BJ (cell line): ENCODE results near the gene NOC2L. TPM values are rescaled to one million over a fixed set of nuclear protein-coding genes. Genes with fewer than 3 reads are reported as not detected.

Experiments
- CTCF ChIA-PET: fragments of 350-600 bp; formaldehyde crosslinking; extraction: SDS; loops from one replicate; lab custom pipeline; 2021; ENCODE audit warnings: antibody characterized with exemption, inconsistent platforms; lab: Yijun Ruan, JAX
- POLR2A ChIA-PET: fragments of 300-600 bp; sonication (Branson Sonifier 250); formaldehyde crosslinking; extraction: SDS; loops from one replicate; lab custom pipeline; 2021; ENCODE audit warnings: antibody characterized with exemption; lab: Charles Lee
- DNase-seq: peaks from one replicate; pipeline ENCODE4 v3.0.0-alpha.2; 2011; ENCODE audit warnings: low read depth
- H3K27me3 ChIP-seq: 2 replicates; pipeline ENCODE4 v1.6.0; 2011; ENCODE audit warnings: low read length; ENCODE audit not compliant: control insufficient read depth, insufficient read depth
- H3K36me3 ChIP-seq: 2 replicates; pipeline ENCODE4 v1.5.1; 2011; ENCODE audit warnings: low read length; ENCODE audit not compliant: control insufficient read depth, insufficient read depth
- H3K4me3 ChIP-seq: 2 replicates; pipeline ENCODE4 v1.5.1; 2011; ENCODE audit warnings: low read depth, mild to moderate bottlenecking, control low read depth, low read length
- polyA plus RNA-seq: library from polyadenylated mRNA; depleted of rRNA; stranded (reverse); fragments of >200 nt; gene quantifications from 2 replicates; pipeline ENCODE4 v1.2.3, GENCODE V29; 2011
- TF ChIP-seq, protein P1 (sequence below): IDR thresholded peaks from 2 replicates; pipeline ENCODE4 v1.5.1; 2011; ENCODE audit warnings: low read depth, mild to moderate bottlenecking, control low read depth, inconsistent platforms, low read length, moderate library complexity; ENCODE audit not compliant: insufficient read depth

Gene NOC2L
- polyA plus RNA-seq, 1 experiment: 49.7 TPM

- Histone ChIP-seq H3K4me3 (no peak overlapping the region), H3K36me3 (no peaks in the 10 kb centered on the region), H3K27me3 (no peaks in the 10 kb centered on the region)
- POLR2A ChIA-PET: no interaction called here
- no peak for DNase-seq
- CTCF ChIA-PET: interaction anchor here (0.6 to 3.2 kb wide), 3 partner anchors 37 to 89 kb away, joined by 3 to 14 read pairs (median 4); no protein-coding TSS in a partner anchor
- TF ChIP-seq, protein P1, sequence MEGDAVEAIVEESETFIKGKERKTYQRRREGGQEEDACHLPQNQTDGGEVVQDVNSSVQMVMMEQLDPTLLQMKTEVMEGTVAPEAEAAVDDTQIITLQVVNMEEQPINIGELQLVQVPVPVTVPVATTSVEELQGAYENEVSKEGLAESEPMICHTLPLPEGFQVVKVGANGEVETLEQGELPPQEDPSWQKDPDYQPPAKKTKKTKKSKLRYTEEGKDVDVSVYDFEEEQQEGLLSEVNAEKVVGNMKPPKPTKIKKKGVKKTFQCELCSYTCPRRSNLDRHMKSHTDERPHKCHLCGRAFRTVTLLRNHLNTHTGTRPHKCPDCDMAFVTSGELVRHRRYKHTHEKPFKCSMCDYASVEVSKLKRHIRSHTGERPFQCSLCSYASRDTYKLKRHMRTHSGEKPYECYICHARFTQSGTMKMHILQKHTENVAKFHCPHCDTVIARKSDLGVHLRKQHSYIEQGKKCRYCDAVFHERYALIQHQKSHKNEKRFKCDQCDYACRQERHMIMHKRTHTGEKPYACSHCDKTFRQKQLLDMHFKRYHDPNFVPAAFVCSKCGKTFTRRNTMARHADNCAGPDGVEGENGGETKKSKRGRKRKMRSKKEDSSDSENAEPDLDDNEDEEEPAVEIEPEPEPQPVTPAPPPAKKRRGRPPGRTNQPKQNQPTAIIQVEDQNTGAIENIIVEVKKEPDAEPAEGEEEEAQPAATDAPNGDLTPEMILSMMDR: no peak
Measured at GRCh38 chr1:974293-974640, 15.2 kb upstream of the NOC2L start.

GRCh38 chr1:973459-974292 lies 14.6 kb upstream of the NOC2L start:
- Histone ChIP-seq H3K27me3 (no peaks in the 10 kb centered on the region), H3K36me3 (no peaks in the 10 kb centered on the region), H3K4me3 (no peak overlapping the region)
- POLR2A ChIA-PET: no interaction called here
- CTCF ChIA-PET: interaction anchor here (0.8 to 3.2 kb wide), 2 partner anchors 70 to 90 kb away, joined by 4 to 14 read pairs; no protein-coding TSS in a partner anchor
- TF ChIP-seq, protein P1: no peak
- DNase-seq: no peak

DNA sequence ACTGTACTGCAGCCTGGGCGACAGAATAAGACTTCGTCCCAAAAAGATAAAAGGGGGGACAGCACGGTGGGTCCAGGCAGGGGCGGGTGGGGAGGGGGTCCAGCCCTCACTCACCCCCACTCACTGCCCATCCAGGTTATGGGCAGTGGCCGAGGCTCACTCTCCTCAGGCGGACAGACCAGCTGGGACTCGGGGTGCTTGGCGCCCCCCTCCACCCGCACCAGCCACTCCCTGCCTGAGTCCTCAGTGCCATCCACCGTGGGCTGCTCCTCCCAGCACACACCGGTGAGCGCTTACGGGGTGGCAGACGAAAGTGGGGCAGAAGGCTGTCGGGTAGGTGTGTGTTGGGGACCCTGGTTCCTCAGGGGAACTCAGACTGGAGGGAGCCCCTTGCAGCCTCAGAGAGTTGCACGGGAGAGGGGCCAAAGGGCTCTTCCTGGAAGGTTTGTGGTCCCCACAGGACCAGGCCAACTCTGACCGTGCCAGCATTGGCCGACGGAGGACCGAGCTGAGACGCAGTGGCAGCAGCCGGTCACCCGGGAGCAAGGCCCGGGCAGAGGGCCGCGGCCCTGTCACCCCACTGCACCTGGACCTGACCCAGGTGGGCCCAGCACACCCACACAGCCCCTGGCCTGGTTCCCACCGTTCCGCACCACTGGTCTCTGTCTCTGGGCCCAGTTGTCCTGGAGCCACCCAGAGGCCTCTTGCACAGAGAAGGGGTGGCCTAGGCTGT lies 13.8 kb upstream of the NOC2L start:
- Histone ChIP-seq H3K27me3 (no peaks in the 10 kb centered on the region), H3K4me3 (no peak overlapping the region), H3K36me3 (no peaks in the 10 kb centered on the region)
- TF ChIP-seq, protein P1: no peak
- ChIA-PET CTCF (interaction anchor here (0.8 to 1.5 kb wide), 2 partner anchors 11 to 68 kb away, joined by 3 to 8 read pairs; no protein-coding TSS in a partner anchor), POLR2A (no interaction called here)
- no peak for DNase-seq

GRCh38 chr1:971751-972506 lies 12.9 kb upstream of the NOC2L start:
- TF ChIP-seq, protein P1: no peak

More at GRCh38 chr1:971751-972506, 12.9 kb upstream of the NOC2L start:
- Histone ChIP-seq H3K4me3 (no peak overlapping the region), H3K27me3 (no peaks in the 10 kb centered on the region), H3K36me3 (no peaks in the 10 kb centered on the region)
- CTCF ChIA-PET: interaction anchor here (0.8 to 1.5 kb wide), 2 partner anchors 12 to 67 kb away, joined by 3 to 8 read pairs; no protein-coding TSS in a partner anchor
- DNase-seq: no peak
- POLR2A ChIA-PET: no interaction called here
